B cell (primary cell): Measurements from ENCODE around the gene PRKRIP1.

Source experiments
- EZH2 ChIP-seq: IDR thresholded peaks from 2 replicates; pipeline ENCODE4 v1.6.1; 2012; ENCODE audit warnings: borderline replicate concordance, low read depth, mild to moderate bottlenecking, moderate library complexity, low read length; ENCODE audit not compliant: insufficient read depth, poor library complexity, severe bottlenecking
- TF ChIP-seq, protein P1 (sequence below): fragments of 200-600 bp; IDR thresholded peaks from one replicate; pipeline ENCODE4 v1.8.0; 2022; ENCODE audit warnings: antibody characterized with exemption, mild to moderate bottlenecking

DNA sequence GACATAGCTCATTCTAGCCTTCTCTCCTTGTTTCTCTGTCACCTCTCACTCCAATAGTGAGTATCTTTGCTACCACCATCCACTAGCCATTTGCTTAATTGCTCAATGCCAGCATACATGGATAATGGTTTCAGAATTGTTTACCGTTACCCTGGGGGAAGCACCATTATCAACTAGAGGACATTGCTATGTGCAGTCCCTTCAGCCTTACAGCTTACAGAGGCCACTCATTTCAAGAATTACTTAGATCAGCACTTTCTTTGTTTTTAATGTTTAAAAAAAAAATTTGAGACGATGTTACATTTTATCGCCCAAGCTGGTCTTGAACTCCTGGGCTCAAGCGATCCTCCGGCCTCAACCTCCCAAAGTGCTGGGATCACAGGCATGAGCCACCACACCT, 22.4 kb downstream of the PRKRIP1 start:
- TF ChIP-seq, protein P1, sequence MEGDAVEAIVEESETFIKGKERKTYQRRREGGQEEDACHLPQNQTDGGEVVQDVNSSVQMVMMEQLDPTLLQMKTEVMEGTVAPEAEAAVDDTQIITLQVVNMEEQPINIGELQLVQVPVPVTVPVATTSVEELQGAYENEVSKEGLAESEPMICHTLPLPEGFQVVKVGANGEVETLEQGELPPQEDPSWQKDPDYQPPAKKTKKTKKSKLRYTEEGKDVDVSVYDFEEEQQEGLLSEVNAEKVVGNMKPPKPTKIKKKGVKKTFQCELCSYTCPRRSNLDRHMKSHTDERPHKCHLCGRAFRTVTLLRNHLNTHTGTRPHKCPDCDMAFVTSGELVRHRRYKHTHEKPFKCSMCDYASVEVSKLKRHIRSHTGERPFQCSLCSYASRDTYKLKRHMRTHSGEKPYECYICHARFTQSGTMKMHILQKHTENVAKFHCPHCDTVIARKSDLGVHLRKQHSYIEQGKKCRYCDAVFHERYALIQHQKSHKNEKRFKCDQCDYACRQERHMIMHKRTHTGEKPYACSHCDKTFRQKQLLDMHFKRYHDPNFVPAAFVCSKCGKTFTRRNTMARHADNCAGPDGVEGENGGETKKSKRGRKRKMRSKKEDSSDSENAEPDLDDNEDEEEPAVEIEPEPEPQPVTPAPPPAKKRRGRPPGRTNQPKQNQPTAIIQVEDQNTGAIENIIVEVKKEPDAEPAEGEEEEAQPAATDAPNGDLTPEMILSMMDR, result no peak
- no peak for TF ChIP-seq EZH2
